ENCODE measurements around the gene CTNNA1.

DNA sequence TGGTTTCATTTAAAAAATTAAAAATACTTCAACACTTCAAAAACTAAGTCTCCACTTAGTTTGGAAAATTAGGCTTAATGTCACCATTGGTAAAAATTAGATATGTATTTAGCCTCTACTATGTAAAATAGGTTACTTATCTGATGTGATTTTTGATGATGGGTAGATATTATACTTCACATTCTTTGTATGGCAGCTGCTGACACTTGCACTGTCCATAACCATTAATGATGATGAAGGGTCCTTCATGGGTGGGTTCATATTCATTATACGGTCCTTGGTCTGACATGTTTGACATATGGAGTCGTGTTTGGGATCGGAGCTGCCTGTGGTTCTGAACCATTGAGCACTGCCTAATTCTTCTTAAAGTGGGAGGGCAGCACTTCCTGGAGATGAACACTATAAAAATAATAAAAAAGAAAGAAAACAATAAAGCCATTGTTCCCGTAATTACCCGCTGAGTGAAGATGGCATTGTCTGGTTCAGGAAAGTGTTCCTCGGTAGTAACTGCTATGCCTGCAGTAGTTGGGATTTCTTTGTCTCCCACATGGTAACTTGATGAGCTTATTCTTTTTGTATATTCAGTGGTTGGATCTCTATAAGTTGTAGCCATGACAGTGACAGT is 119.7 kb downstream of the CTNNA1 start:
- TF ChIP-seq ESRRG (CRISPR knock-in tag; IDR thresholded peaks at IDR 0.05) = no peak
- TF ChIP-seq, protein P1, sequence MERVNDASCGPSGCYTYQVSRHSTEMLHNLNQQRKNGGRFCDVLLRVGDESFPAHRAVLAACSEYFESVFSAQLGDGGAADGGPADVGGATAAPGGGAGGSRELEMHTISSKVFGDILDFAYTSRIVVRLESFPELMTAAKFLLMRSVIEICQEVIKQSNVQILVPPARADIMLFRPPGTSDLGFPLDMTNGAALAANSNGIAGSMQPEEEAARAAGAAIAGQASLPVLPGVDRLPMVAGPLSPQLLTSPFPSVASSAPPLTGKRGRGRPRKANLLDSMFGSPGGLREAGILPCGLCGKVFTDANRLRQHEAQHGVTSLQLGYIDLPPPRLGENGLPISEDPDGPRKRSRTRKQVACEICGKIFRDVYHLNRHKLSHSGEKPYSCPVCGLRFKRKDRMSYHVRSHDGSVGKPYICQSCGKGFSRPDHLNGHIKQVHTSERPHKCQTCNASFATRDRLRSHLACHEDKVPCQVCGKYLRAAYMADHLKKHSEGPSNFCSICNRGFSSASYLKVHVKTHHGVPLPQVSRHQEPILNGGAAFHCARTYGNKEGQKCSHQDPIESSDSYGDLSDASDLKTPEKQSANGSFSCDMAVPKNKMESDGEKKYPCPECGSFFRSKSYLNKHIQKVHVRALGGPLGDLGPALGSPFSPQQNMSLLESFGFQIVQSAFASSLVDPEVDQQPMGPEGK (CRISPR knock-in tag; IDR thresholded peaks at IDR 0.05; ENCODE audit: borderline replicate concordance) = no peak
- no peak for TF ChIP-seq OSR1 (CRISPR knock-in tag; IDR thresholded peaks at IDR 0.05)
- TF ChIP-seq, protein P2, sequence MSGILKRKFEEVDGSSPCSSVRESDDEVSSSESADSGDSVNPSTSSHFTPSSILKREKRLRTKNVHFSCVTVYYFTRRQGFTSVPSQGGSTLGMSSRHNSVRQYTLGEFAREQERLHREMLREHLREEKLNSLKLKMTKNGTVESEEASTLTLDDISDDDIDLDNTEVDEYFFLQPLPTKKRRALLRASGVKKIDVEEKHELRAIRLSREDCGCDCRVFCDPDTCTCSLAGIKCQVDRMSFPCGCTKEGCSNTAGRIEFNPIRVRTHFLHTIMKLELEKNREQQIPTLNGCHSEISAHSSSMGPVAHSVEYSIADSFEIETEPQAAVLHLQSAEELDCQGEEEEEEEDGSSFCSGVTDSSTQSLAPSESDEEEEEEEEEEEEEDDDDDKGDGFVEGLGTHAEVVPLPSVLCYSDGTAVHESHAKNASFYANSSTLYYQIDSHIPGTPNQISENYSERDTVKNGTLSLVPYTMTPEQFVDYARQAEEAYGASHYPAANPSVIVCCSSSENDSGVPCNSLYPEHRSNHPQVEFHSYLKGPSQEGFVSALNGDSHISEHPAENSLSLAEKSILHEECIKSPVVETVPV (CRISPR knock-in tag; IDR thresholded peaks at IDR 0.05) = no peak
- TF ChIP-seq, protein P3, sequence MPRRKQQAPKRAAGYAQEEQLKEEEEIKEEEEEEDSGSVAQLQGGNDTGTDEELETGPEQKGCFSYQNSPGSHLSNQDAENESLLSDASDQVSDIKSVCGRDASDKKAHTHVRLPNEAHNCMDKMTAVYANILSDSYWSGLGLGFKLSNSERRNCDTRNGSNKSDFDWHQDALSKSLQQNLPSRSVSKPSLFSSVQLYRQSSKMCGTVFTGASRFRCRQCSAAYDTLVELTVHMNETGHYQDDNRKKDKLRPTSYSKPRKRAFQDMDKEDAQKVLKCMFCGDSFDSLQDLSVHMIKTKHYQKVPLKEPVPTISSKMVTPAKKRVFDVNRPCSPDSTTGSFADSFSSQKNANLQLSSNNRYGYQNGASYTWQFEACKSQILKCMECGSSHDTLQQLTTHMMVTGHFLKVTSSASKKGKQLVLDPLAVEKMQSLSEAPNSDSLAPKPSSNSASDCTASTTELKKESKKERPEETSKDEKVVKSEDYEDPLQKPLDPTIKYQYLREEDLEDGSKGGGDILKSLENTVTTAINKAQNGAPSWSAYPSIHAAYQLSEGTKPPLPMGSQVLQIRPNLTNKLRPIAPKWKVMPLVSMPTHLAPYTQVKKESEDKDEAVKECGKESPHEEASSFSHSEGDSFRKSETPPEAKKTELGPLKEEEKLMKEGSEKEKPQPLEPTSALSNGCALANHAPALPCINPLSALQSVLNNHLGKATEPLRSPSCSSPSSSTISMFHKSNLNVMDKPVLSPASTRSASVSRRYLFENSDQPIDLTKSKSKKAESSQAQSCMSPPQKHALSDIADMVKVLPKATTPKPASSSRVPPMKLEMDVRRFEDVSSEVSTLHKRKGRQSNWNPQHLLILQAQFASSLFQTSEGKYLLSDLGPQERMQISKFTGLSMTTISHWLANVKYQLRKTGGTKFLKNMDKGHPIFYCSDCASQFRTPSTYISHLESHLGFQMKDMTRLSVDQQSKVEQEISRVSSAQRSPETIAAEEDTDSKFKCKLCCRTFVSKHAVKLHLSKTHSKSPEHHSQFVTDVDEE (CRISPR knock-in tag; IDR thresholded peaks at IDR 0.05) = no peak
- TF ChIP-seq TCF4 (CRISPR knock-in tag; IDR thresholded peaks at IDR 0.05; ENCODE audit: borderline replicate concordance) = no peak
- TF ChIP-seq RARB (CRISPR knock-in tag; IDR thresholded peaks at IDR 0.05) = no peak
- no peak for TF ChIP-seq ARNTL (CRISPR knock-in tag; IDR thresholded peaks at IDR 0.05; ENCODE audit: borderline replicate concordance, low read depth)
- no peak for TF ChIP-seq CREB5 (CRISPR knock-in tag; IDR thresholded peaks at IDR 0.05; ENCODE audit: low read depth)
- TF ChIP-seq BACH2 (CRISPR knock-in tag; IDR thresholded peaks at IDR 0.05; ENCODE audit: borderline replicate concordance) = no peak
- TF ChIP-seq ZNF70 (CRISPR knock-in tag; IDR thresholded peaks at IDR 0.05) = no peak
- TF ChIP-seq ZFP3 (CRISPR knock-in tag; IDR thresholded peaks at IDR 0.05) = no peak
- no peak for TF ChIP-seq ZFP30 (CRISPR knock-in tag; IDR thresholded peaks at IDR 0.05)
- TF ChIP-seq GLIS3 (CRISPR knock-in tag; IDR thresholded peaks at IDR 0.05) = no peak

Measured in SK-N-SH treated with all-trans-retinoic acid at 6 μM for 48 hours (cell line).